Stomach (tissue), 9 donors: ENCODE measurements around the gene COL13A1. TPM values are rescaled to one million over a fixed set of nuclear protein-coding genes. Genes with fewer than 3 reads are reported as not detected.

Source experiments
- DNase-seq, 2 donors: peaks; one replicate each; pipeline versions ENCODE4 v3.0.0 to v3.0.0-alpha.2; 2013 to 2019
- H3K27ac ChIP-seq, 5 donors: fragments of 200-600 bp in 4 of 5; sonication (generic) in 4 of 5; one replicate each; pipeline ENCODE4 v1.5.1; 2013 to 2019; ENCODE audit warnings: mild to moderate bottlenecking in 1 of 5, moderate library complexity in 1 of 5
- H3K27me3 ChIP-seq, 3 donors: fragments of 200-600 bp; sonication (generic); one replicate each; pipeline ENCODE4 v1.5.1; 2017 to 2019; ENCODE audit warnings: mixed run types in 1 of 3
- H3K36me3 ChIP-seq, 4 donors: fragments of 200-600 bp; sonication (generic); 1 replicate in 3 of 4; 2 replicates in 1 of 4; pipeline ENCODE4 v1.5.1; 2016 to 2019
- H3K4me1 ChIP-seq, 4 donors: fragments of 200-600 bp; sonication (generic); one replicate each; pipeline ENCODE4 v1.5.1; 2016 to 2019
- H3K4me3 ChIP-seq, 4 donors: fragments of 200-600 bp; sonication (generic) in 3 of 4; one replicate each; pipeline ENCODE4 v1.5.1; 2016 to 2019; ENCODE audit warnings: mild to moderate bottlenecking in 1 of 4
- H3K9me3 ChIP-seq, 4 donors: fragments of 200-600 bp; sonication (generic); one replicate each; pipeline ENCODE4 v1.5.1; 2016 to 2019
- EP300 ChIP-seq: sonication (generic); formaldehyde crosslinking; IDR thresholded peaks from one replicate; pipeline ENCODE4 v1.6.1; 2017; ENCODE audit warnings: antibody characterized with exemption
- POLR2A ChIP-seq, 4 donors: fragments of 450-650 bp; IDR thresholded peaks; one replicate each; pipeline ENCODE4 v1.6.1; 2016; ENCODE audit warnings: antibody characterized with exemption in 4 of 4, control low read depth in 2 of 4, mild to moderate bottlenecking in 1 of 4, moderate library complexity in 1 of 4
- POLR2AphosphoS5 ChIP-seq, 3 donors: sonication (generic); formaldehyde crosslinking; IDR thresholded peaks; one replicate each; pipeline ENCODE4 v1.6.1; 2016; ENCODE audit warnings: antibody characterized with exemption in 3 of 3
- WGBS, 5 donors: extraction: QIAGEN DNeasy Blood & Tissue Kit in 3 of 5; methylation state at CpG; one replicate each; pipeline versions ENCODE4 v1.1.5 to v1.1.7; 2013 to 2018; 5-methylcytosine and 5-hydroxymethylcytosine counted together
- intact Hi-C: fragments of 100-400 bp; cut with DNase I; formaldehyde crosslinking; loops from one replicate; pipeline ENCODE4 v1.15.1; 2023; ENCODE audit warnings: low total_unique reads
- polyA plus RNA-seq, 3 donors: library from polyadenylated mRNA; stranded (reverse); fragments of 200-250 nt; gene quantifications; one replicate each; pipeline ENCODE4 v1.2.3, GENCODE V29; 2013
- total RNA-seq, 5 donors: library from RNA; depleted of rRNA; stranded (reverse); fragments of >200 nt; gene quantifications; one replicate each; pipeline versions ENCODE4 v1.1.0 to v1.2.3, GENCODE V29; 2014 to 2016
- TF ChIP-seq, protein P1 (sequence below), 7 experiments: fragments of 450-650 bp in 4 of 7; fragments of 200-600 bp in 3 of 7; sonication (generic) in 3 of 7; IDR thresholded peaks; one replicate each; pipeline ENCODE4 v1.5.1; 2016 to 2019; ENCODE audit warnings: antibody characterized with exemption in 7 of 7, control low read depth in 2 of 7, mild to moderate bottlenecking in 1 of 7
- donor health status: healthy with polysubstance abuse.
- donor health status: Bipolar disorder and iron deficiency.
- donor health status: healthy.

COL13A1 gene
- total and polyA plus RNA-seq, 8 donors: 0.58 to 9.9 (median 6.9) TPM

DNA sequence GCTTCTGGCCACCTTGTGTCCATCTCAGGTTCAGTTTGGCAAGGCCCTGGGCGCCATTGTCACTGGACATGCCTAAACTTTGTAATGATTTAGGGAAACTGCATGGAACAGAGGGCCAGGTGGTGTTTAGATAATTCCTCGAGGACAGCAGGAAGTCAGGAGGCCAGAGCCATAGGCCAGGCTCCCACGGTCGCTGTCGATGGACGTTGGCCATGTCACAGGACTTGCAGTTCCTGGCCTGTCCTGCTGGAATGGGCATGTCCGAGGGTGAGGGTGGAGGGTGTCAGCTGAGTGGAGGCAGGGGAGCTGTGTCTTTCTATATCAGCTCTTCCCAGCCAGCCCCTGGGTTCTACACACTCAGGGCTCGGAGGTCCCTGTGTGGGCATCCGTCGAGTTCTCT, 143.1 kb downstream of the COL13A1 start:
- no peak overlapping the region for H3K27ac ChIP-seq
- no peaks in the 10 kb centered on the region for H3K4me1 ChIP-seq
- TF ChIP-seq POLR2AphosphoS5 (IDR thresholded peaks at IDR 0.05) (no peak), EP300 (no peak), POLR2A (IDR thresholded peaks at IDR 0.05) (no peak)
- TF ChIP-seq, protein P1, sequence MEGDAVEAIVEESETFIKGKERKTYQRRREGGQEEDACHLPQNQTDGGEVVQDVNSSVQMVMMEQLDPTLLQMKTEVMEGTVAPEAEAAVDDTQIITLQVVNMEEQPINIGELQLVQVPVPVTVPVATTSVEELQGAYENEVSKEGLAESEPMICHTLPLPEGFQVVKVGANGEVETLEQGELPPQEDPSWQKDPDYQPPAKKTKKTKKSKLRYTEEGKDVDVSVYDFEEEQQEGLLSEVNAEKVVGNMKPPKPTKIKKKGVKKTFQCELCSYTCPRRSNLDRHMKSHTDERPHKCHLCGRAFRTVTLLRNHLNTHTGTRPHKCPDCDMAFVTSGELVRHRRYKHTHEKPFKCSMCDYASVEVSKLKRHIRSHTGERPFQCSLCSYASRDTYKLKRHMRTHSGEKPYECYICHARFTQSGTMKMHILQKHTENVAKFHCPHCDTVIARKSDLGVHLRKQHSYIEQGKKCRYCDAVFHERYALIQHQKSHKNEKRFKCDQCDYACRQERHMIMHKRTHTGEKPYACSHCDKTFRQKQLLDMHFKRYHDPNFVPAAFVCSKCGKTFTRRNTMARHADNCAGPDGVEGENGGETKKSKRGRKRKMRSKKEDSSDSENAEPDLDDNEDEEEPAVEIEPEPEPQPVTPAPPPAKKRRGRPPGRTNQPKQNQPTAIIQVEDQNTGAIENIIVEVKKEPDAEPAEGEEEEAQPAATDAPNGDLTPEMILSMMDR (IDR thresholded peaks at IDR 0.05): no peak
- H3K4me3 ChIP-seq: no peak overlapping the region
- 78 to 85% (median 81%) methylated on average over 10 of the region's 10 CpGs for WGBS, 5 donors
- H3K27me3 ChIP-seq: no peaks in the 10 kb centered on the region
- H3K36me3 ChIP-seq: peaks cover 0 to 31% (median 0%) of the 10 kb centered on the region in 4 donors
- intact Hi-C loops: no loop called here
- no peak for DNase-seq
- H3K9me3 ChIP-seq: peaks cover 0 to 7% (median 3%) of the 10 kb centered on the region in 4 donors

DNA sequence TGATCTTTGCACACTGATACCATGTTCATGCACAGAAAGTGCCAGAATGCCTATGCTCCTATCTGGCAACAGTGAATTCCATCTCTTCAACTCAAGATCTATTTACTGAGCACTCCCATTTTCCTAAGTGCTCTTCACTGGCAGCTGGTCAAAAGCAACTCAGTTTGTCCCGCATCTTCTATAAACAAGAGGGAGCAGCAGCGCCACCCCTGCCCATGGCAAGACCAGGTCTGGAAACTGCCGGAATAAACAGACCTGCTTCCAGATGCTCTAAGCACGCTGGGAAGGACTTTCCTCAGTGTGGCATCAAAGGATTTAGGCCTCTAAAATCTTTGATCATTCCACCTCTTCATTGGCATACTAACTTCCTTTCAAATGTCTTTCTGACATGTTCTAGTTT, 146.6 kb downstream of the COL13A1 start:
- 62 to 69% (median 64%) methylated on average over 4 of the region's 4 CpGs for WGBS, 5 donors
- DNase-seq: no peak
- intact Hi-C loops: no loop called here
- H3K27me3 ChIP-seq: no peaks in the 10 kb centered on the region
- H3K4me3 ChIP-seq: no peak overlapping the region
- H3K9me3 ChIP-seq: no peaks in the 10 kb centered on the region
- H3K27ac ChIP-seq: no peak overlapping the region
- TF ChIP-seq POLR2AphosphoS5 (IDR thresholded peaks at IDR 0.05) (no peak), POLR2A (IDR thresholded peaks at IDR 0.05) (no peak), EP300 (no peak)
- TF ChIP-seq, protein P1 (IDR thresholded peaks at IDR 0.05): no peak
- H3K4me1 ChIP-seq: no peaks in the 10 kb centered on the region
- peaks cover 0 to 13% (median 0%) of the 10 kb centered on the region in 4 donors for H3K36me3 ChIP-seq

DNA sequence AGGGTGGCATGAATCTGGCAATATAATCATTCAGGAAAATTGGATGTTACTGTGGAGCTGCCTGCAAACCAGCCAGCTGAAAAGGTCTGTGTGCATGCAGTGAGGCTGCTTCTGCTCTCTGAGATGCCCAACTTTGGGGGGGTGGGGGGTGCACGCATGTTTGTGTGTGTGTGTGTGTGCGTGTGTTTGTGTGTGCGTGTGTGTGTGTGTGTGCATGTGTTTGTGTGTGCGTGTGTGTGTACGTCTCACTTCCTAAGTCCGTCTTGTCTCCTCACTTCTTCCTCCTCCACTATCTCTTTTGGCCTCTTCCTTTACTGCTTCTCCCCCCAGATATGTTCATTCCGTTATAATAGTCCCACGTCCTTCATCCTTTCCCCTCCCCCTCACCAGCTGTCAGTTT, 148.1 kb downstream of the COL13A1 start:
- intact Hi-C loops: no loop called here
- H3K36me3 ChIP-seq: peaks cover 0 to 13% (median 0%) of the 10 kb centered on the region in 4 donors
- H3K4me1 ChIP-seq: no peaks in the 10 kb centered on the region
- TF ChIP-seq POLR2AphosphoS5 (IDR thresholded peaks at IDR 0.05) (no peak), EP300 (no peak), POLR2A (IDR thresholded peaks at IDR 0.05) (no peak)
- TF ChIP-seq, protein P1 (IDR thresholded peaks at IDR 0.05): no peak
- WGBS, 5 donors: 49 to 84% (median 81%) methylated on average over 8 of the region's 8 CpGs
- no peak overlapping the region for H3K27ac ChIP-seq
- H3K9me3 ChIP-seq: no peaks in the 10 kb centered on the region
- DNase-seq: no peak
- no peaks in the 10 kb centered on the region for H3K27me3 ChIP-seq
- H3K4me3 ChIP-seq: no peak overlapping the region

DNA sequence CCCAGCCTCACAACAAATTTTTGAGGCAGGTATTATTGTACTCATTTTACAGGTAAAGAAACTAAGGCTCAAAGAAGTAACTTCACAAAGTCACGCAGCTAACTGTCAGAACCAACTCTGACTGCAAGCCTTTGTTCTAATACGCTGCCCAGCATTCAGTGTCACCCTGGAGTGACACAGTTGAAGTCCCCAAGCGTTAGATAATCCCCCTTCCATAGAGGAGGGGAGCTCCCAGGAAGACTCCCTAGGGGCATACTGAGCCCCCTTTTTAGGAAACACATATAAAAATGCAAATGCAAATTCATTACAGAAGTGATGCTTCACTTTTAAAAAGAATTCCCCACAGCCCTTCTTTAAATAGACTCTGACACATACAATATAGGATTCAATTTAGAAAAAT, 150.0 kb downstream of the COL13A1 start:
- TF ChIP-seq, protein P1 (IDR thresholded peaks at IDR 0.05): no peak
- TF ChIP-seq EP300 (no peak), POLR2AphosphoS5 (IDR thresholded peaks at IDR 0.05) (no peak), POLR2A (IDR thresholded peaks at IDR 0.05) (no peak)
- Histone ChIP-seq H3K27me3 (no peaks in the 10 kb centered on the region), H3K27ac (no peak overlapping the region), H3K9me3 (no peaks in the 10 kb centered on the region), H3K4me3 (no peak overlapping the region), H3K36me3 (no peaks in the 10 kb centered on the region), H3K4me1 (no peaks in the 10 kb centered on the region)
- intact Hi-C loops: no loop called here
- DNase-seq: no peak
- 73 to 85% (median 82%) methylated on average over 3 of the region's 3 CpGs for WGBS, 5 donors
